GM23248 (cell line): Measurements from ENCODE around the gene RASSF8.

Experiments used
- EZH2 ChIP-seq: fragments of 200-600 bp; sonication (generic); IDR thresholded peaks from 2 replicates; pipeline ENCODE4 v1.6.1; 2018; ENCODE audit warnings: antibody characterized with exemption, mild to moderate bottlenecking; ENCODE audit not compliant: insufficient read depth, poor library complexity, severe bottlenecking
- EZH2phosphoT487 ChIP-seq: fragments of 200-600 bp; sonication (generic); IDR thresholded peaks from 2 replicates; pipeline ENCODE4 v1.6.1; 2018; ENCODE audit warnings: antibody characterized with exemption, moderate library complexity, mild to moderate bottlenecking, low read depth; ENCODE audit not compliant: insufficient read depth

DNA sequence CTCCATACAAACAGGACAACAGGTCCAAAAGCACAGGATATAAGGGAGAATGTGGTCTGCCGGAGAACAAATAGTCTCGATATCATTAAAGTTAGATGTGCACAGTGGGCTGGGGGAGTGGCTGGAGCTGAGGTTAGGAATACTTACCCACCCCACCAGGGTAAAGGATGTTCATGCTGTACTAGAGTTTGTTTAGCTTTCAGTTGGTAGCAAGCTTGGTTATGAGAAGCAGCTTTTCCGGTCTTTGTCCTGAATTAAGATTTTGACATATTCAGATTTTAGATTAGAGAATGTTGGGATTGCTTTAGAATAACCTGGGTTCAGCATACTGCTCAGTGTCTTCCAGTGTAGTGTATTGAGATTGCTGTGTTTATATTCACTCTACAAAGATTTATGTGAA is 16.7 kb downstream of the RASSF8 start:
- TF ChIP-seq EZH2 (no peak), EZH2phosphoT487 (no peak)
